C4-2B (cell line): ENCODE measurements around the gene GID8.

Experiments used
- H3K27ac ChIP-seq: fragments of 450-650 bp; 2 replicates; pipeline ENCODE4 v1.5.1; 2017
- CTCF ChIP-seq: fragments of 450-650 bp; conservative IDR thresholded peaks from 2 replicates; pipeline ENCODE4 v1.5.1; 2017; ENCODE audit warnings: mild to moderate bottlenecking
- ZFX ChIP-seq: fragments of 450-650 bp; IDR thresholded peaks from 2 replicates; pipeline ENCODE4 v1.6.1; 2017

Gene GID8

DNA sequence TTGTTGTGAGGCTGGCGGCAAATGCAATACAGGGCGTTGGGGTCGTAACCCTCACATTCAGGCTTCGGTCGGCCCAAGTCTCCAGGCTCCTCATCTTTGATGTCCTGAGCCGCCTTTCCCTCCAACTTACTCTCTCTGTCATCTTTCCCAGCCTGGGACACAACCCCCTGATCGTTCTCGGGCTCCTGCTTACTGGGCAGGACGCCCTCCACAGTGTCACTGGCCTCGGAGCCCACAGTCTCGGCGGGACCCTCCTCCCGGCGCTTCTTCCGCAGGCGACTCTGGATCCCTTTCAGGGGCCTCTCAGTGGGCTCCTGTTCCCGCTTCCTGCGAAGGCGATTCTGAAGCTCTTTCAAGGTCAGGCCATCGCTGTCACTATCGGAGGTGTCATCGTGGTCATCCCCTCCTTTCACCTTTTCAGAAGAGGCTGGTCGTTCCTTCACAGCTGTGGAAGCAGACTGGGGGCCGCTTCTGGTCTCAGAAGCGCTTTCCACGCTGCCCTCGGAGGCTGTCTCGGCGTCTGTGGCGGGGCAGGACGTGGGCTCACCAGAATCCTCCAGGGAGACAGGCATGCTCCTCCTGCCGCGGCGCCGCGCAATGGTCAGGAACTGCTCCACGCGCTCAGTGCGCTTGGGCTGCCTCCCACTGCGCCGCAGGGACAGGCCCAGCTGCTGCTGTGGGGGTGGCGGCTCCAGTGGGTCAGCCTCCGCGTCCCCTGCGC is 27.0 kb upstream of the GID8 start:
- no peak overlapping the region for H3K27ac ChIP-seq
- TF ChIP-seq ZFX (no peak), CTCF (no peak)

DNA sequence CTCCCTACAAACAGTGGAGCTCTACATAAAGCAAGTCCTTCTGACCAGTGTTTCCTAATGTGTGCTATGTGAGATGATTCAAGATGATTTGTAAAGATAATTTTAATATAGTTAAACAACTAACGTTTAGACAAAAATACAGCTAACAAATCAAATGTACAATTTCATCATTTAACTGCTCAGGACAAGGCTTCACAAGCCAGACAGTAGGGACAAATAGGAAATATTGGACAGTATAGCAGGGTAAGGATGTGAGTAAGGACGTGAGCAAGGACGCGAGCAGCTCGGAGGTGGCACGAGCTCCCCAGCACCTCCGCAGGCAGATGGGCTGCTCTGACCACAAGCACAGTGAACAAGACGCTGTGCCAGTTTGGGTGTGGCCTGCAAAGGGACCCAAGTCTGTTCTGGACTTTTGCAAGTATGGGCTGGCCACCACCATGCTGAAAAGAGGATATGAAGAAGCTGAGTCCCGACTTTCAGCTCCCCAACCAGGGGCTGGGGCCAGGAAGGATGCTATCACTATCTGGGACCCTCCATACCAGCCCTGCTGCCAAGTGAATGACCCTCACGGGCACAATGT is 26.2 kb upstream of the GID8 start:
- no peak overlapping the region for H3K27ac ChIP-seq
- TF ChIP-seq CTCF, result no peak
- no peak for TF ChIP-seq ZFX

- TF ChIP-seq ZFX, result no peak
- no peak for TF ChIP-seq CTCF
- no peak overlapping the region for H3K27ac ChIP-seq
Observed at GRCh38 chr20:62913043-62913630, 24.8 kb upstream of the GID8 start.

- no peak overlapping the region for H3K27ac ChIP-seq
Observed at GRCh38 chr20:62914436-62914835, 23.5 kb upstream of the GID8 start.

DNA sequence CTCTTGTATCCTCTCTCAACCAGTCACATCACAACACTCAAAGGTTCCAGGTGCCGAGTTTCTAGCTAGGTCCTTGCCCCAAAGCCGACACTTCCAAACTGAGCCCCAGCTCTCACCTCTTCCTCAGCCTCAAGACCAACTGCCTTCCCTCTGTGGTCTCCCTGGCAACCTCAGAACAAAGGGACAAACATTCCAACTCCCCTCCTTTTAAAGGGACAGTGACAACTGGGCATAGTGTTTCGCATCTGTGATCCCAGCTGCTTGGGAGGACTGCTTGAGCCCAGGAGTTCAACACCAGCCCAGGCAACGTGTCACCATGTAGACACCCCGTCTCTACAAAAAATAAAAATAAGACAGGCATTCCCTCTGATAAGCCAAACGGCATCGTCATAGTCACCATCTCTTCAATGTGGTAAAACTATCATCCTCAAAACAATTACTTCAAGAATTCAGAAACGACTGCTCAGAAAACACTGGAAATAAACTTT is 22.9 kb upstream of the GID8 start:
- TF ChIP-seq CTCF, result no peak
- TF ChIP-seq ZFX, result no peak
- no peak overlapping the region for H3K27ac ChIP-seq

More at GRCh38 chr20:62914436-62914835, 23.5 kb upstream of the GID8 start:
- TF ChIP-seq CTCF (no peak), ZFX (no peak)

DNA sequence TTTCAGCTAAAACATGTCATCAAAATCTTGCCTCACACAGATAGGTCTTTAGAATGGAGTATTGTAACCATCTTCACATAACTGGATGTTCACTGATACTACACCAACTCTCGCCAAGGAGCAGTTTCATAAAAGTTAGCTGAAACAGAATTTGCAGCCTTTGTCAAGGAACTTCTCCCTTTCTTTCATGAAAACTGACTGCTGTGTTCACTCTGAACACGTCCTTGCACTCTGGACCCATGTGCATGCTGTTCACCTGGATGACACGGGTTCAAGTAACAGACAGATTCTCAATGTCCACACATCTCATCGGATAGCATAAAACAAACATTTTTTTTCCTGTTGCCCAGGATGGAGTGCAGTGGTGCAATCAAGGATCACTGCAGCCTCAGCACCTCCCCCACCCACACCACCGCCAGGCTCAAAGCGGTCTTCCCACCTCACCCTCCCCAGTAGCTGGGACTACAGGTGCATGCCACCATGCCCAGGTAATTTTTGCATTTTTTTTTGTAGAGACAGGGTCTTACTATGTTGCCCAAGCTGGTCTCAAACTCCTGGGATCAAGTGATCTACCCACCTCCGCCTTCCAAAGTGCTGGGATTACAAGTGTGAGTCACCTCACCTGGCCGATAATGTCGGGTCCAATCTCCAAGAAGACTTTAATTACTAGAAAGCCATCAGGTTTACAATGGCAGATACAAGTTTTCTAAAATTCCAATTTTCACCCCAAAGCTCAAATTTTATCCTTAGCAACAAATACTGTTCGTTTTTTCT is 21.1 kb upstream of the GID8 start:
- H3K27ac ChIP-seq, result peak overlapping the region; percentile 63
- no peak for TF ChIP-seq CTCF
- TF ChIP-seq ZFX, result no peak
